Measurements from ENCODE around the gene RMDN3. TPM values are rescaled to one million over a fixed set of nuclear protein-coding genes. Genes with fewer than 3 reads are reported as not detected.

The RMDN3 gene
- total RNA-seq, 4 donors from 2014 or later, result 24.2 to 37.2 (median 32.8) TPM

DNA sequence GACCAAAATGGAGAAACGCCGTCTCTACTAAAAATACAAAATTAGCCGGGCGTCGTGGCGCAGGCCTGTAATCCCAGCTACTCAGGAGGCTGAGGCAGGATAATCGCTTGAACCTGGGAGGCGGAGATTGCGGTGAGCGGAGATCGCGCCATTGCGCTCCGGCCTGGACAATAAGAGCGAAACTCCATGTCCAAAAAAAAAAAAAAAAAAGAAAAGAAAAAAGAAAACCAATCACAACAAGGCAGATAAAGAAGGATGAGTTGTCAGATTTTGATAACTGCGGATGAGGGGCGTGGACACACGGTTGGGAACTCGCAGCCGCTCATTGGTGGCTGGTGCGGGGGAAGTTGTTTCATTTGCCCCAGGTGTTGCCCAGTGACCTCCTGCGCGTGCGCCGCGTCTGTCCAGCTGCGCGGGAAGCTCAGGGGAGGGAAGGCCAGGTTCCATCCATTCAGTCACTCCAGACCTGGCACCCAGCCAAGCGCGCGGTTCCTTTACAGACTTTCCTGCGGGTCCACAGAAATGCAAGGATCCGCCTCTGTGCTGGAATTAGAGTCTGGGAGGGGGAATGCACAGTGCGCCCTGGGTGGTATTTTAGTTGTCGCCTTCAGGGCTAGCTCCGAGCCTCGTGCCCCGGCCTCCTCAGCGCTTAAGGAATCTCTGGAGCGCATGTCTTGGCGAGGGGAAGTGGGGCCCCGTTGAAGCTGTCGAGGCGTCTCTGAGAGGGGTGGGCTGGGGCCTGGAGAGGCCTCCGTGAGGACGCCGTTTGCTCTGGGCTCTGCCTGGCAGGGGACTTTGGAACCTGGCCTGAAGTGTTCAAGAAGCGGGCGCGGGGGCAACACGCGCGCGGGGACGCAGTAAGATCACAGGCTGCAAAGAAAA, 8.1 kb upstream of the RMDN3 start:
- TF ChIP-seq POLR2AphosphoS5 (IDR thresholded peaks at IDR 0.05) (no peak), EP300 (IDR thresholded peaks at IDR 0.05) (no peak), CTCF (IDR thresholded peaks at IDR 0.05) (no peak), POLR2A (IDR thresholded peaks at IDR 0.05) (no peak)
- H3K4me1 ChIP-seq, result peaks cover 0 to 40% (median 19%) of the 10 kb centered on the region in 3 donors
- WGBS, 2 donors (ENCODE audit: low coverage in 1 of 2), result 20 to 42% methylated on average over 4 to 19 of the region's 55 CpGs
- H3K9me3 ChIP-seq, result no peaks in the 10 kb centered on the region
- peak; percentile 38 for ATAC-seq
- peak overlapping the region; percentile 10 to 85 (median 81) for H3K27ac ChIP-seq
- peak overlapping the region; percentile 40 to 61 for H3K4me3 ChIP-seq
- peaks cover 0 to 14% of the 10 kb centered on the region in 2 donors for H3K36me3 ChIP-seq
- H3K27me3 ChIP-seq, result no peaks in the 10 kb centered on the region

DNA sequence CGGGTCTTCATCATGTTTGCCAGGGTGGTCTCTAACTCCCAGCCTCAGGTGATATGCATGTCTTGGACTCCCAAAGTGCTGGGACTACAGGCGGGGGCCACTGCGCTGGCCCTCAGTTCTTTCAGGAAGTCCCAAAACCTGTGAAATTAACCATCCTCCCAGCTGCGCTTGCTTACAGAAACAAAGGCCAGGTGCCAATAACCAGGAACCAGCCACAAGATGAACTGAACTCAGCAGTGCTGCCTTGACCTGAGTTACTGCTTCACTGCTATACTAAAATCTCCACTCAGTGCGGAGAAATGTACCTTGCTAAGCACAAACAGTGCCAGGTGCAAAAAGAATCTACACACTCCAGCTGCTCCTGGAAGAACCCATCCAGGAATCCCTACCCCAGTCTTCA, 4.9 kb upstream of the RMDN3 start:
- Histone ChIP-seq H3K4me1 (peaks cover 0 to 33% (median 14%) of the 10 kb centered on the region in 3 donors), H3K27me3 (no peaks in the 10 kb centered on the region), H3K27ac (no peak overlapping the region), H3K36me3 (no peaks in the 10 kb centered on the region), H3K4me3 (no peak overlapping the region), H3K9me3 (no peaks in the 10 kb centered on the region)
- 94% methylated on average over 4 of the region's 5 CpGs; no CpG with 5 or more reads in 1 of the 2 donors for WGBS, 2 donors (ENCODE audit: low coverage in 1 of 2)
- TF ChIP-seq POLR2A (IDR thresholded peaks at IDR 0.05), result no peak
- no peak for TF ChIP-seq CTCF (IDR thresholded peaks at IDR 0.05)
- TF ChIP-seq EP300 (IDR thresholded peaks at IDR 0.05), result no peak
- no peak for TF ChIP-seq POLR2AphosphoS5 (IDR thresholded peaks at IDR 0.05)
- no peak for ATAC-seq

DNA sequence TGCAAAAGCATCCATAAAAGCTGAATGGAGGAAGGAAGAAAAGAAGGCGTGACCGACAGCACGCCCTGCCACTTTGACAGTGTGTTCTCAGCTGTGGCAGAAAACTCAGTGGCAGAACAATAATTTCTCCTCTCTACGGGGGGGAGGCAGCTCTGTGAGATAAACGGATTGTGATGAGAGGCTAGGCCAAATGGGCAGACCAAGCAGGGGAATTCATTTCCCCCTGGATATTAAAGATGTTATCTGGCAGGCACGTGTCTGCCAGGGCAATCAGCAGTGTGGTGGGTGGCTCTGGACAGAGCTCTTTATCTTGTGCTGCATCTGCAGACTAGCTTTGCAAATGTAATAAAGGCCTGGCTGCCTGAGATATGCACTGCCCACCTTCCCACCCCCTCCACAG, 1.9 kb upstream of the RMDN3 start:
- Histone ChIP-seq H3K27ac (no peak overlapping the region), H3K36me3 (peaks cover 0 to 7% of the 10 kb centered on the region in 2 donors), H3K4me1 (peaks cover 0 to 34% (median 4%) of the 10 kb centered on the region in 3 donors), H3K9me3 (no peaks in the 10 kb centered on the region), H3K27me3 (no peaks in the 10 kb centered on the region), H3K4me3 (no peak overlapping the region)
- 16 to 81% methylated on average over 3 to 4 of the region's 6 CpGs for WGBS, 2 donors (ENCODE audit: low coverage in 1 of 2)
- TF ChIP-seq CTCF (IDR thresholded peaks at IDR 0.05), result no peak
- no peak for TF ChIP-seq EP300 (IDR thresholded peaks at IDR 0.05)
- TF ChIP-seq POLR2A (IDR thresholded peaks at IDR 0.05), result no peak
- TF ChIP-seq POLR2AphosphoS5 (IDR thresholded peaks at IDR 0.05), result no peak
- ATAC-seq, result no peak

- H3K27me3 ChIP-seq, result no peaks in the 10 kb centered on the region
- no peak for ATAC-seq
- 73 to 74% methylated on average over 5 to 10 of the region's 10 CpGs for WGBS, 2 donors (ENCODE audit: low coverage in 1 of 2)
- peak overlapping the region in 3 of 4 donors; percentile 80 to 87 (median 87) for H3K27ac ChIP-seq
- peaks cover 0 to 18% of the 10 kb centered on the region in 2 donors for H3K36me3 ChIP-seq
- peaks cover 0 to 37% (median 4%) of the 10 kb centered on the region in 3 donors for H3K4me1 ChIP-seq
- H3K9me3 ChIP-seq, result no peaks in the 10 kb centered on the region
- peak overlapping the region; percentile 73 to 94 for H3K4me3 ChIP-seq
- no peak for TF ChIP-seq POLR2A (IDR thresholded peaks at IDR 0.05)
- TF ChIP-seq CTCF (IDR thresholded peaks at IDR 0.05), result no peak
- TF ChIP-seq POLR2AphosphoS5 (IDR thresholded peaks at IDR 0.05), result no peak
- TF ChIP-seq EP300 (IDR thresholded peaks at IDR 0.05), result no peak
Measured at GRCh38 chr15:40755812-40756208, 756 bp upstream of the RMDN3 start.

DNA sequence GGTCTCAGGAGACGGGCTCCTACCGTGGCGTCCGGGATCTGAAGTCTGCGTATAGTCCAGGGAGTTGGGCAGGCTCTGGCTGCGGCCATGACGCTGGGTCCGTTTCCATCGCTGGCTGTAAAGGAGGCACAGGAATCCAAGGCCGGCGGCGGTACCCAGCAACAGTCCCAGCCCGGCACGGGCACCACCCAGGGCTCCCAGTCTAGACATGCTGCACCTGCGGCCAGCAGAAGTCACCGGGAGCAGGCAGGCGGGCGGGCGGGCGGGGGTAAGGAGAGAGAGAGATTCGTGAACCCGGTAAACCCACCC, 526 bp downstream of the RMDN3 start:
- peak; percentile 18 for ATAC-seq
- no CpG with 5 or more reads among the region's 22 CpGs for WGBS, 2 donors (ENCODE audit: low coverage in 1 of 2)

More for the DNA sequence above, 526 bp downstream of the RMDN3 start:
- Histone ChIP-seq H3K9me3 (no peaks in the 10 kb centered on the region), H3K27ac (peak overlapping the region; percentile 36 to 87 (median 84)), H3K36me3 (peaks cover 0 to 31% of the 10 kb centered on the region in 2 donors), H3K4me1 (peaks cover 0 to 37% (median 4%) of the 10 kb centered on the region in 3 donors), H3K27me3 (no peaks in the 10 kb centered on the region), H3K4me3 (peak overlapping the region; percentile 73 to 94)
- no peak for TF ChIP-seq CTCF (IDR thresholded peaks at IDR 0.05)
- no peak for TF ChIP-seq POLR2AphosphoS5 (IDR thresholded peaks at IDR 0.05)
- TF ChIP-seq POLR2A (IDR thresholded peaks at IDR 0.05), result no peak
- no peak for TF ChIP-seq EP300 (IDR thresholded peaks at IDR 0.05)
